HG03045 (cell line): ENCODE data around the gene LMBRD2.
"Not testable (repeated sequence)": the region's sequence is repeated elsewhere in the genome, so short reads cannot be mapped to it uniquely, and the experiment has no call there.

Experiments
- ATAC-seq: cut with Tn5 transposase; IDR thresholded peaks from one replicate; pipeline ENCODE4 v1.9.1; 2021; ENCODE audit warnings: mild to moderate bottlenecking, moderate library complexity; ENCODE audit not compliant: unreplicated experiment

LMBRD2 gene

DNA sequence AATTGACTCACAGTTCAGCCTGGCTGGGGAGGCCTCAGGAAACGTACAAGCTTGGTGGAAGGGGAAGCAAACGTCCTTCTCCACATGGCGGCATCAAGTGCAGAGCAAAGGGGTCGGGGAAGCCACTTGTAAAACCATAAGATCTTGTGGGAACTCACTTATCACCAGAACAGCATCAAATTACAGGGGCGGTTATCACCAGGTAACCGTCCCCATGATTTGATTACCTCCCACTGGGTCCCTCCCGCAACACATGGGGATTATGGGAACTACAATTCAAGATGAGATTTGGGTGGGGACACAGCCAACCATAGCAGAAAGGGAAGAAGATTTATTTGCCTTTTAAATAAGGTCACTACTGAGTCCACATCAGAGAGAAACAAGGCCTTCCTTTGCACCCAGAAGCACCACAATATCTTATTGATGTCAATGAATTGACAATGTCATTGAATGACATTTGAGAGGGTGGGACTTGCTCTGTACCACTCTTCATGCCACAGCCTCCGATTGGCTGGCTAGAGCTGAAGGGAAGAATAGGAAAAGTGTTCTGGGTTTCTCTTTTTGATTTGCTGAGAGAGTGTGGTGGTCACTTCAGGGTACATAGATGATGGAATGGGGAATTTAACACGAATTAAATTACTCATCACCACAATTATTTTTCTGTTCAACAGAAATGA lies 11.3 kb upstream of the LMBRD2 start:
- ATAC-seq = no peak

DNA sequence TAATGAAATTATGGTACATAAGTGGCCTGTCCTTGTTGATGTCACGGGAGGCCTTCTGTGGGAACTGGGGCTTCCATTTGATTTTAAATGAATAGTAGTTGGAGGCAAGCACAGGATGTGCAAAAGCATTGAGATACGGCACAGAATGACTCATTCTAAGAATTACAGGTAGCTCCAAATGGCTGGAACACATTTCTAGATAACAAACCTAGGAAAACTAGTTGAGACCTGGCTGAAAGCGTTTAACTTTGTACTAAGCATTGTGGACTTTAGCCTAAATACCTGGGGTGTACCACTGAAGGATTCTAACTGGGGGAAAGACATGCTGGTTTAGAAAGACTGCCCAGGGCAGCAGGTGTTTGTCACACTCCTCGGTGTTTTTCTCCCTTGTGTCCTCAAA lies 9.7 kb upstream of the LMBRD2 start:
- no peak for ATAC-seq

DNA sequence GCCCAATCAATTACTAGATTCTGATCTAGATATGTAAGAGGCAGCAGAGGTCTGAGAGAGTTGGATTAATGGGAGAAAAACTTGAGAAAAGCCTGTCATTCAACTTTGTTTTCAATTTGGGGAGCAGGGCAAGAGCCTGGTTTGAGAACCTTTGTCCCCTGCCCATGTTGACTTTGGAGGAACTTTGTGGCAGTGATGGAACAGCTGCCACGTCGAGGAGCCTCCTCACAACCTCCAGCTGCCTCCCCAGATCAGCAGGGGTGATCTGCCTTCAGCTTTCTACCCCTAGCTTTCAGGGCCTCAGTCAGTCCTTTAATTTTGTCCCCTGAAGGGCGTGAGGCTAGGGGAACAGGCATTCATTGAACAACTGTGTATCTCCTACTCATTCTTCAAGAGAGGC lies 8.9 kb upstream of the LMBRD2 start:
- no peak for ATAC-seq

DNA sequence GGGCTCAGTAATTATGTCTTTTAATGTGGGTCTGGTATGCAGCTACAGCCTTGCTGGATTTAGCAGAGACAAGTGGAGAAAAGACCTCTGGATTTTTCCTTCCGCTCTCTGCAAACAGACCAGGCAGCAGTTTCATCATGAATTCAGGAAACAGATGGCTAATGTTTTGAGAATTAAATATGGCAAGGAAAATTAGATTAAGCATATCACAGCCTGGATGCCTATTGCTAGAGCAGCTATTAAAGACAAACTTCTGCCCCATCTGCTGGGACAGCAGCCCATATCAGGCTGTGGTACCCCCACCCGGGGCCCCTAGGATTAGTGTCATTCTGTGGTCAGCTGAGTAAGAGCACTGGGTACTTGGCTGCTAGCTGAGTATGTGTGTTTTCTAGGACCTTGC lies 6.5 kb upstream of the LMBRD2 start:
- ATAC-seq = no peak

DNA sequence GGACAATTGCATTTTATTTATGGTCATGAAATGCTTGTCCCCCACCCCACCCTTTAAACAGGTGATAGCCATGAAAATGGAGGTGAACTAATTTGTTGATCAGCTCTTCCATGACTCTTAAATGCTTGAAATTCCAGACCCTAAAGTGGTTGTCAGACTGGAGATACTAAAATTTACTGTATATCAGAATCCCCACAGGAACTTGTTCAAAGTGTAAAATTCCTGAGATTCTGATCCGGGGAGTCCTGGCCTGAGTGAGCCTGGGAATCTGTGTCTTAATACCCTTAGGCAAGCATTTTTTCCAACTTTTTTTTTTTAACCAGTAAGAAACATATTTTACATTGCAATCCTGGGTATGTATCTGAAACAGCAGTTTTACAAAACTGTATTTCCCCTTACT lies 4.9 kb upstream of the LMBRD2 start:
- no peak for ATAC-seq

DNA sequence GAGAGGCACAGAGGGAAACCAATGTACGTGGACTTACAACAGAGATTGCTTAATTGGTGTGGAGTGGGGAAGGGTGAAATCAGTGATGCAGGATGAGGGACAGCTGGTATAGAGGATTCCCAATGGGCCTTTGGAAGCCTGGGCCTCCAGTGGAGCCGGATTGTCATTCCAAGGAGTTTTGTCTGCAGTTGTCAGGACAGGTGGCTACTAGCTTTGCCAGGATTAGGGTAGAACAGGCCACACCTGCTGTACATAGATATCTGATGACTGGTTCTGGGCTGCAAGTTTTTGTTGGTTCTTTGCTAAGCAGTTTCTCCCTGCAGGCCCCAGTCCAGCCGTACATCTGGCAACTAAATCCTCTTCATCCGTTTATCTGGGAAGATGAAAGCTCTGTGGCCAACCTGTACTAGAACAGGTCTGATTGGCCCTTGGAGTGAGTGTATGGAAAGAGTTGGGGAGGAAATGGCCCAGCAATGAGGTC lies 4.5 kb upstream of the LMBRD2 start:
- no peak for ATAC-seq

DNA sequence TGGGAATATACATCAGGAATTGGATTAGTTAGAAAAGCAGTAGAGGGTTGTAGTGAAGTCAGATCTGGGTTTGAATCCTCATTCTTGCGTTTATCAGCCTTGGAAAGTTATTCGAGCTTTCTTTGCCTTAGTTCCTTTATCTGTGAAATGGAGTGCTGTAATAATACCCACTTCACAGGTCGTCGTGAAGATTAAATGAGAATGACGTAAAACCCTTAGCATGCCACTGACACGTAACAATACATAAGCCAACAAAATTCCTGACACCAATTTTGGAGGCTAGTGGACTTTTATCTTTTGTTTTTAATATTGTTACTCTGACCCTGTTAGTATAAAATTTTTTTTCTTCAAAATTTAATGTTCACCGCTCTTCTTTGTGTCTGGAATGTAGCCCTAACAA lies 3.6 kb upstream of the LMBRD2 start:
- no peak for ATAC-seq

DNA sequence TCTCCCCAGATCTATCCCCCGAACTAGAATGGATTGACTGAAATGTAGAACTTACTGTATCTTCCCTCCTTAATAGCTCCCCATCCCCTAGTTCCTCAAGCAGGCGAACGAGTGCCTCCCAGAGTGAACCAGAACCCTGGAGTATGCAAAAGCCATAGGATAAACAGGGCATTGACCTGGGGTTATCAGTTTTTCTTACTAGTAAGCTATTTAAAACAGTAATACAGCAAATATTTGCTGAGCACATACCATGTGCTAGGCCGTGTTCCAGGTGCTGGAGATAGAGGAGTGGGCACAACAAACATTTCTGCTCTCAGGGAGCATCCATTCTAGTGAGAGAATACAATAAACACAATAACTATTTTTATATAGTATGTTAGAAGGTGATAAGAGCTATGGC lies 2.0 kb upstream of the LMBRD2 start:
- ATAC-seq = no peak

DNA sequence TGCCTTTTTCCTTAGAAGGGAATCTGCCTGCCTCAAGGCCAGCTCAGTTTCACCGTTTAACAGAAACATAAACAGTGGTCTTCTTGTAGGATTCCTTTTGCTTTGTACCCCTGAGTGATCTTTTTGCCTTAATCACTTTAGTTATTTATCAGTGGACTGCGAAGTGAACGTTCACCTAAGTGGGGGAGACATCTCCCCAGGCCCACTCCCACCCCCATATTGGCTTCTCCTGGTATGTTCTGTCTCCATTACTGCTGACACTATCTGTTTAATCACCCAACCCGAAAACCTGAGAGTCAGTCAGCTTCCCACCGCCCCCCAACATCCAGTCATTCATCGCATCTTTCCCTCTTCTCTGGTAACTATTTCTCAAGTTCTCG lies 1.6 kb upstream of the LMBRD2 start:
- no peak for ATAC-seq

DNA sequence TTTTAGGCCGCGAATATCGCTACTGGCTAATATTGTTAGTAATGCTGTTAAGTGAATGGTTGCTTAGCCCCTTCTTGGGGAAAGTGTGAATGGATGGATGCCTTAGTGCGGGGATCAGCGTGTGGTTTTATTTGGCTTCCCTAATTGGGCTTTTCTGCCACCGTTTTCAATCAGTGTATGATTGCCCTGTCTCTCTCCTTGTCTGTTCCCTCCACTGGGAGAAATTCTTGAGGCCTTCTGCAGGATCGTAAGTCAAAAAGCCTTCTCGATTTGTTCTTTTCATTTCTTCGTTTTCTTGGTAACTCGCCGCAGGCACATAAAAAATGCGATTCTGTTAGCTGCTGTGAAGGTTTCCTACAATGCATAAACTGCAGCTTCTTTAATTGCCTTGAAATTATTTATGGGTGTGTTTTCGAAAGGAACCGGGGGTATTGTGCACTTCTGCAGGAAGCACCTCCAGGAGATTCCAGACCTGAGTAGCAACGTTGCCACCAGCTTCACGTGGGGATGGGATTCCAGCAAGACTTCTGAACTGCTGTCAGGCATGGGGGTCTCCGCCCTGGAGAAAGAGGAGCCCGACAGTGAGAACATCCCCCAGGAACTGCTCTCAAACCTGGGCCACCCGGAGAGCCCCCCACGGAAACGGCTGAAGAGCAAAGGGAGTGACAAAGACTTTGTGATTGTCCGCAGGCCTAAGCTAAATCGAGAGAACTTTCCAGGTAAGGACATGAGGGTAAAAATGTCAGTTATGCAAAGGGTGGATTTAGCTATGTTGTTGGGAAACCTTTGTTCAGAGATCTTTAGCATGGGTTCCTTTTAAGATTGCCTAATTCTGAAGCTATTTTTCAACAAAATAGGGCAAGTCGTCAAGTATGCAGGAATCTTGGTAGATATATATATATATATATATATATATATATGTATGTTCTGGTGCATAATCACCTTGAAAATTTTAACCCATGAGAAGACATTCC lies 924 bp upstream of the LMBRD2 start:
- ATAC-seq = peak; percentile 3

DNA sequence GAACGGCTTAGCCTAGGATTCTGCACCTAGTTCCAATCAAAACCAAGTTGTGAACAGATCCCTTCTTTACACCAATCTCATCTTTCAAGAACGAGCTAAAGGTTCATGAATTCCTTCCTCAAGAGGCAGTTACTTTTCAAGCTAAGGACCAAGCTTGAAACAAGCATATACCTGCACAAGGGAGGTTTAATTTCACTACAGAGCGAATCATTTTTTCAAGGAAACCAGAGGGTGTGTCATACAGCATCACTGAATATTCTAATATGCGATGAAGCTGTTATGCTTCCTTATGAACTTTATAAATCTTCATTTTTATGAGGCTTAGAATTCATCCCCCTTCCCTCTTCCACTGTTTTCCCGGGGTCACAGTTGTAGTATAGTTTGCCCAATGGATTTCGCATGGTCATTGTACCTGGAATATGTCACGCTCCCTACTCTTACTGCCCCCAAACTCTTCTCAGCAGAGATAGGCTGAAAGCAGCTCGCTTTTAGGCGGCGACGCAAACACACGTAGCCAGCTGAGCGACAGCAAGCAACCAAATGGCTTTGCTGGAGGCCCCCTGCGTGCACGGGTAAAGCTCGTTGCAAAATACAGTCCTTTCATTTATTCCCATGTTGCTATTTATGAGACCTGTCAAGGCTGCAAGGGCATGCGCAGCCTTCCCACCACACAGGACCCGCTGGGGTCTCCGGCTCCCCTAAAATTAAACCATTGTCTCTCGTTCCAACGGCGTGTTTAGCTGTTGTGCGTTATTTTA lies 832 bp downstream of the LMBRD2 start:
- ATAC-seq = peak; percentile 27

DNA sequence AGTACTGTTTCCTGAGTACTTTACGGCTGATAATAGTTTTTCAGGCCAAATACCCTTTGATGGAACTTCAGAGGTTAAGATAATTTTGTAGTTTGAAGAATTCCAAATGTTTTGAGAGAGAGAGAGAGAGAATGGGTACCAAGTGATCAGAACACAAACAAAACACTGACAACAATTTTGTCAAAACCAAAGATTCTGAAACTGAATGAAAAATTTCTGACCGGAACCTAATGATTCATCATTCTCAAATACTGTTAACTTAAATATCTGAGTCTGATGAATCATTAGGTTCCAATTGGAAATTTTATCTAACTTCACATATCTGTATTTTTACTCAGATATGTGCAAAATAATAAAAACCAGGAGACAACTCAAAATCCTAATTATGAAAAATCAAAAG lies 4.0 kb downstream of the LMBRD2 start:
- ATAC-seq = no peak

DNA sequence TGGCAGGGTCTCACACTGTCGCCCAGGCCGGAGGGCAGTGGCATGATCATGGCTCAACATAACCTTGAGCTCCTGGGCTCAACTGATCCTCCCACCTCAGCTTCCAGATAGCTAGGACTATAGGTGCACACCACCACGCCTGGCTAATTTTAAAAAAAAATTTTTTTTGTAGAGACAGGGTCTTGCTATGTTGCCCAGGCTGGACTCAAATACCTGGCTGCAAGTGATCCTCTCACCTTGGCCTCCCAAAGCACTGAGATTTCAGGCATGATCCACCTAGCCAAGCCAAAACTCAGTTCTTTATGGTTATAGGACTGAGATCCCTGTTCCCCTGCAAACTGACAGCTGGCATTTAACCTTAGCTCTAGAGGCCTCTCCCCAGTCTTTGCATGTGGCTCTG lies 5.3 kb downstream of the LMBRD2 start:
- no peak for ATAC-seq

DNA sequence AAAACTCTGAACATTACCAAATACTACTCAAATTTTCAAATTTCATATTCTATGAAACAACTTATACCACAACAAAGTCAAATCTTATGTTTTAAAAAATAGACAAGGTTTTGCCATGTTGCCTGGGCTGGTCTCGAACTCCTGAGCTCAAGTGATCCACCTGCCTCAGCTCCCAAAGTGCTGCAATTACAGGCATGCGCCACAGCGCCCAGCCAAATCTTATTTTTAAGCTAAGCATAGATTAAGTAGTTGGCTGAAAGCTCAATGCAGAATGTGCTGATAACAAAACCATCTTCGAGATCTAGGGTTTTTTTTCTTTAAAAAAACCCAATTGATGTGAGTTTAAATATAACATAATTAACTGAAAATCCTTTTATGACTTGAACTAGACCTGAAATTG lies 6.4 kb downstream of the LMBRD2 start:
- no peak for ATAC-seq

DNA sequence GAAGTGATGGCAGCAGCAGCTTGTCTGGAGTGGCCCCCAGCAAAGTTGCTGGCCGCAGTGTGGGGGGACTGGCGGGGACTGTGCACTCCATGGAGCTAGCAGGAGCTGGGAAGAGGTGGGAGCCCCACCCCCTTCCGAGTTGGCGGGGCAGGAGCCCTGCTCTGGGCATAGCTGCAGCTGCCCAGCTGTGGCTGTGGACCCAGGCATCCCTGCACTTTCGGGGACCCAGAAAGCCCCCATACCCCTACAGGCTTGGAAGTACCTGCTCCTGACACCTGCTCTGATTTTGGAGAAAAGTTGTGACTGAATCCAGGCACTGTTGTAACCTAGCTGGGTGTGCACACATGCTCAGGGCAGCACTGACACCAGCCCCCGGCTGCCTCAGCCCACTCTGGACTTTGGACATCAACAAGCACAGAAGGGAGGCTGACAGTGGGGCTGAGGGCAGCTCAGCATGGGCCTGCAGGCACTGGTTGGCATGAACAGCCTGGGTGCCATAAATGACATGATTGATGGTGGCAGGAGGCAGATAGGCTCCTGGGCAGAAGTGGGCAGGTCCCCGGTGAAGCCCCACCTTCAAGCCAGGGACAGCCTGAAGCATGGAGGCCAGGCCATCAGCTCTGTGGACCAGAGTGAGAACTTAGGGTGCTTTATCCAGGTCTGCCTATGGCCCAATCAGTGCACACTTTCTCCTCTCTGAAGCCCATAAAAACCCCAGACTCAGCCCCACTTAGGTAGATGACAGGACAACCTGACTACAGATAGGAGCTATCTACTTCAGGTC lies 12.6 kb downstream of the LMBRD2 start:
- no peak for ATAC-seq

DNA sequence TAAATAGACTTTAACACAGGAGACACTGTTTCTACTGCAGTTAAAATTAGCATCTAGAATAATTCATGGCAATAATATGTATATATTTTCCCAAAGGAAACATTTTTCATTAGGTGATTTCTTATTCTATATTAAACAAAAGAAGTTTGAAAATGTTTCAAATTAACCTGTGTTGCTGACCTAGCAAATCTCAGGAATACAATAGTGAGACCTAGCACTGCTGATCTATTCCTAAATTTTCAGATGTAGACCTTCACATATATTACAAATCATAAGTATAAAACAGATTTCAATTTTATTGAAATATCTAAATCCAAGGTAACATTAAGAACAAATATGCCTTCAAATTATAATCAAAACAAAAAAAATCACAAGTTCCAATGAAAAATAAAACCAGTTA lies 15.1 kb downstream of the LMBRD2 start:
- ATAC-seq = no peak

DNA sequence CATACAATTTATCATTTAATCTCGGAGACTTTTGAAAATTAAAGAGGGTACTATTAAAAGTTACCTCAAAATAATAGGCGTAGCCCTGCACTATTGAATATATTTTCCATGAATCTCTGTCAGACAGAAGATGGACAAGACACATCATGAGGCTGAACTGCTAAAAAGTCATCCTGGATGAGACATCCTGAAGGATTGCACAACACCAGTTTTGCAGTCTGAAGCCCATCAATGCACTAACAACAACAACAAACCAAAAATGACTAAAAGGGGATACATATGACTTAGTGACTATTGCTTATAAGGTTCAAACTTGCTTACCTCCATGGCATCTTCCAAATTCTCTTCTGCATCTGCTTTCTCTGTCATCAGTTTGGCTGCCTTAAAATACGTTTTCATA lies 15.7 kb downstream of the LMBRD2 start:
- no peak for ATAC-seq

DNA sequence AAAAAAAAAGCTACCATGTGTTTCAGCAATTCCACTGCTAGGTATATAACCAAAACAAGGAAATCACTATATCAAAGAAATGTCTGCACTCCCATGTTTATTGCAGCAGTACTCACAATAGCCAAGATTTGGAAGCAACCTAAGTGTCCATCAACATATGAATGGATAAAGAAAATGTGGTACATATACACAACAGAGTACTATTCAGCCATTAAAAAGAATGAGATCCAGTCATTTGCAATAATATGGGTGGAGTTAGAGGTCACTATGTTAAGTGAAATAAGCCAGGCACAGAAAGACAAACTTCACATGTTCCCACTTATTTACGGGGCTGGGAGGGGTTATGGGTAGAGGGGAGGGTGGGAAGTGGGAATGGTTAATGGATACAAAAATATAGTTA lies 18.7 kb downstream of the LMBRD2 start:
- not testable (repeated sequence) for ATAC-seq

DNA sequence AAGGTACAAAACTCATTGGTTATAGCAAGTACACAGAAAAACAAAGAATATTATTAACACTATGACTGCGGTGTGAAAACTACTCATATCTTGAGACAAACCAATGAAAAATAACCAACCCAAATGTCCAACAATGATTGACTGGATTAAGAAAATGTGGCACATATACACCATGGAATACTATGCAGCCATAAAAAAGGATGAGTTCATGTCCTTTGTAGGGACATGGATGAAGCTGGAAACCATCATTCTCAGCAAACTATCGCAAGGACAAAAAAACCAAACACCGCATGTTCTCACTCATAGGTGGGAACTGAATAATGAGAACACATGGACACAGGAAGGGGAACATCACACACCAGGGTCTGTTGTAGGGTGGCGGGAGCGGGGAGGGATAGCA lies 22.0 kb downstream of the LMBRD2 start:
- not testable (repeated sequence) for ATAC-seq

DNA sequence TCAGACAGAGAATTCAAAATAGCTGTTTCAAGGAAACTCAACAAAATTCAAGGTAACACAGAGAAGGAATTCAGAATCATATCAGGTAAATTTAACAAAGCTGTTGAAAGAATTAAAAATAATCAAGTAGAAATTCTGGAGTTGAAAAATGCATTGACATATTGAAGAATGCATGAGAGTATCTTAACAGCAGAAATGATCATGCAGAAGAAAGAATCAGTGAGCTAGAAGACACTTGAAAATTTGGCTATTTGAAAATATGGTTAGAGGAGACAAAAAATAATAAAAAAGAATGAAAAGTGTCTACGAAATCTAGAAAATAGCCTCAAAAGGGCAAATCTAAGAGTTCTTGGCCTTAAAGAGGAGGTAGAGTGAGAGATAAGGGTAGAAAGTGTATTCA lies 22.9 kb downstream of the LMBRD2 start:
- no peak for ATAC-seq

DNA sequence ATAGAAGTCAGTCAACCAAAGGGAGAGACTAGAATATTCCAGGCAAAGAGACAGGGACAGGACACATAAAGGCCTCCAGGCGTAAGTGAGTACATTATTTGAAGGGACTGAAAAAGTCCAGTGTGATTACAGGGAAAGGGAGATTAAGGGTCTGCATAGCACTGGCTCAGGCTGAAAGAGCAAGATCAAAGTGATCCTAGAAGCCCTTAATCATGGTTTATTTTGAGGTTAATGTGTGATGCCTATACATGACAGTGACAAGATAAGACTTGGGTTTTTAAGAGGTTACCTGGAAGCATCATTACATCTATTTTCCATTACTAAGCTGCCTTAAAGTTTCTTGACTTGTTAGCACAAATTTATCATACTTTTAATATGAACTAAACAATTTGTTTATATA lies 25.8 kb downstream of the LMBRD2 start:
- ATAC-seq = no peak
